Measurements from ENCODE around the gene INTS6. TPM values are rescaled to one million over a fixed set of nuclear protein-coding genes. Genes with fewer than 3 reads are reported as not detected.

Gene INTS6
- total RNA-seq, 4 donors from 2014 or later, result 25.1 to 42.2 (median 31.8) TPM

- H3K9me3 ChIP-seq, result no peaks in the 10 kb centered on the region
- H3K27me3 ChIP-seq, result peaks cover 0 to 4% (median 0%) of the 10 kb centered on the region in 4 donors
- H3K27ac ChIP-seq, result no peak overlapping the region
- 80 to 85% methylated on average over 2 of the region's 2 CpGs for WGBS, 2 donors
- TF ChIP-seq POLR2A (IDR thresholded peaks at IDR 0.05), result no peak
- TF ChIP-seq CTCF (IDR thresholded peaks at IDR 0.05), result no peak
- H3K4me3 ChIP-seq, result no peak overlapping the region
- intact Hi-C loops (cut with DNase I), result no loop called here
- no peak for DNase-seq
- H3K36me3 ChIP-seq, result no peaks in the 10 kb centered on the region
- no peaks in the 10 kb centered on the region for H3K4me1 ChIP-seq
These were observed 17.0 kb upstream of the INTS6 start for GRCh38 chr13:51469790-51470189.

GRCh38 chr13:51467730-51468129 is 14.9 kb upstream of the INTS6 start:
- WGBS, 2 donors, result 92 to 98% methylated on average over 3 of the region's 3 CpGs
- Histone ChIP-seq H3K27me3 (peaks cover 0 to 4% (median 0%) of the 10 kb centered on the region in 4 donors), H3K27ac (no peak overlapping the region), H3K9me3 (no peaks in the 10 kb centered on the region), H3K4me3 (no peak overlapping the region), H3K4me1 (no peaks in the 10 kb centered on the region), H3K36me3 (no peaks in the 10 kb centered on the region)
- no peak for TF ChIP-seq CTCF (IDR thresholded peaks at IDR 0.05)
- no peak for TF ChIP-seq POLR2A (IDR thresholded peaks at IDR 0.05)
- intact Hi-C loops (cut with DNase I), result no loop called here
- no peak for DNase-seq

GRCh38 chr13:51465124-51465523 is 12.3 kb upstream of the INTS6 start:
- TF ChIP-seq CTCF (IDR thresholded peaks at IDR 0.05) (no peak), POLR2A (IDR thresholded peaks at IDR 0.05) (no peak)
- no peak overlapping the region for H3K27ac ChIP-seq
- no peaks in the 10 kb centered on the region for H3K36me3 ChIP-seq
- peaks cover 0 to 4% (median 0%) of the 10 kb centered on the region in 4 donors for H3K27me3 ChIP-seq
- no peaks in the 10 kb centered on the region for H3K9me3 ChIP-seq
- DNase-seq, result no peak
- intact Hi-C loops (cut with DNase I), result no loop called here
- no peaks in the 10 kb centered on the region for H3K4me1 ChIP-seq
- no peak overlapping the region for H3K4me3 ChIP-seq

- Histone ChIP-seq H3K4me1 (peaks cover 0 to 20% (median 6%) of the 10 kb centered on the region in 3 donors), H3K27me3 (no peaks in the 10 kb centered on the region), H3K4me3 (no peak overlapping the region), H3K27ac (no peak overlapping the region), H3K9me3 (no peaks in the 10 kb centered on the region), H3K36me3 (peaks cover 5 to 19% (median 6%) of the 10 kb centered on the region in 3 donors)
- intact Hi-C loops (cut with DNase I), result loop anchor here (10.0 kb wide), 1 partner anchor 328 kb away; no protein-coding TSS in a partner anchor
- no peak for DNase-seq
- 86 to 87% methylated on average over 11 to 13 of the region's 15 CpGs for WGBS, 2 donors
- no peak for TF ChIP-seq POLR2A (IDR thresholded peaks at IDR 0.05)
- TF ChIP-seq CTCF (IDR thresholded peaks at IDR 0.05), result no peak
These were observed 4.4 kb upstream of the INTS6 start for GRCh38 chr13:51457086-51457815.

- no peak for DNase-seq
These were observed 3.7 kb upstream of the INTS6 start for GRCh38 chr13:51456510-51456909.

More at GRCh38 chr13:51456510-51456909, 3.7 kb upstream of the INTS6 start:
- Histone ChIP-seq H3K27me3 (no peaks in the 10 kb centered on the region), H3K4me1 (peaks cover 0 to 20% (median 6%) of the 10 kb centered on the region in 3 donors), H3K36me3 (peaks cover 5 to 19% (median 6%) of the 10 kb centered on the region in 3 donors), H3K27ac (no peak overlapping the region), H3K9me3 (no peaks in the 10 kb centered on the region), H3K4me3 (no peak overlapping the region)
- TF ChIP-seq POLR2A (IDR thresholded peaks at IDR 0.05) (no peak), CTCF (IDR thresholded peaks at IDR 0.05) (no peak)
- intact Hi-C loops (cut with DNase I), result loop anchor here (10.0 kb wide), 1 partner anchor 328 kb away; no protein-coding TSS in a partner anchor
- WGBS, 2 donors, result 97 to 100% methylated on average over 3 to 7 of the region's 13 CpGs
